T-helper 1 cell treated with Interleukin-12 subunit alpha and Interleukin-12 subunit beta and Interleukin-4 antibody, amounts not matched to agents 30 μg/mL and 1 μg/mL, for 36 hours (primary cell): ENCODE data around the gene ZC3H12A.
"Not testable (repeated sequence)": the region's sequence is repeated elsewhere in the genome, so short reads cannot be mapped to it uniquely, and the experiment has no call there.

ENCODE experiments used
- H3K27ac Mint-ChIP-seq: one replicate; pipeline ENCODE4 v1.8.0; 2021; ENCODE audit warnings: mild to moderate bottlenecking, mixed read lengths
- H3K27me3 Mint-ChIP-seq: one replicate; pipeline ENCODE4 v1.8.0; 2021; ENCODE audit warnings: low read depth, mixed read lengths
- H3K36me3 Mint-ChIP-seq: one replicate; pipeline ENCODE4 v1.8.0; 2021; ENCODE audit warnings: low read depth, mixed read lengths
- H3K4me1 Mint-ChIP-seq: one replicate; pipeline ENCODE4 v1.8.0; 2021; ENCODE audit warnings: low read depth, mixed read lengths
- H3K4me3 Mint-ChIP-seq: one replicate; pipeline ENCODE4 v1.8.0; 2021; ENCODE audit warnings: mild to moderate bottlenecking, moderate library complexity, mixed read lengths
- H3K9me3 Mint-ChIP-seq: one replicate; pipeline ENCODE4 v1.8.0; 2021; ENCODE audit warnings: mixed read lengths

Gene ZC3H12A

DNA sequence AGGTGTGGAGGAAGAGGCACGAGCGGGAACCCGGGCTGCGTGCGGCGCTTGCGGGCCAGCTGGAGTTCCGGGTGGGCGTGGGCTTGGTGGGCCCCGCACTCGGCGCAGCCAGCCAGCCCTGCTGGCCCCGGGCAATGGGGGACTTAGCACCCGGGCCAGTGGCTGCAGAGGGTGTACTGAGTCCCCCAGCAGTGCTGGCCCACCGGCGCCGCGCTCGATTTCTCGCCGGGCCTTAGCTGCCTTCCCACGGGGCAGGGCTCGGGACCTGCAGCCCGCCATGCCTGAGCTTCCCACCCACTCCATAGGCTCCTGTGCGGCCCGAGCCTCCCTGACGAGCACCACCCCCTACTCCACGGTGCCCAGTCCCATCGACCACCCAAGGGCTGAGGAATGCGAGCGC, 43.9 kb downstream of the ZC3H12A start:
- not testable (repeated sequence) for H3K36me3 Mint-ChIP-seq, H3K9me3 Mint-ChIP-seq, H3K27me3 Mint-ChIP-seq, H3K27ac Mint-ChIP-seq, H3K4me3 Mint-ChIP-seq
- peaks cover 27% of the 10 kb centered on the region for H3K4me1 Mint-ChIP-seq

DNA sequence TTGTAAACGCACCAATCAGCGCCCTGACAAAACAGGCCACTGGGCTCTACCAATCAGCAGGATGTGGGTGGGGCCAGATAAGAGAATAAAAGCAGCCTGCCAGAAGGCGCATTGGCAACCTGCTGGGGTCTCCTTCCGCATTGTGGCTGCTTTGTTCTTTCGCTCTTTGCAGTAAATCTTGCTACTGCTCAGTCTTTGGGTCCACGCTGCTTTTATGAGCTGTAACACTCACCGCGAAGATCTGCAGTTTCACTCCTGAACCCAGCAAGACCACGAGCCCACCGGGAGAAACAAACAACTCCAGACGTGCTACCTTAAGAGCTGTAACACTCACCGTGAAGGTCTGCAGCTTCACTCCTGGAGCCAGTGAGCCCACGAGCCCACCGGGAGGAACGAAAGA, 44.5 kb downstream of the ZC3H12A start:
- H3K4me1 Mint-ChIP-seq: peaks cover 21% of the 10 kb centered on the region
- H3K36me3 Mint-ChIP-seq, H3K9me3 Mint-ChIP-seq, H3K27me3 Mint-ChIP-seq: not testable (repeated sequence)
- H3K4me3 Mint-ChIP-seq: peak overlapping the region; percentile 76
- peak overlapping the region; percentile 75 for H3K27ac Mint-ChIP-seq

DNA sequence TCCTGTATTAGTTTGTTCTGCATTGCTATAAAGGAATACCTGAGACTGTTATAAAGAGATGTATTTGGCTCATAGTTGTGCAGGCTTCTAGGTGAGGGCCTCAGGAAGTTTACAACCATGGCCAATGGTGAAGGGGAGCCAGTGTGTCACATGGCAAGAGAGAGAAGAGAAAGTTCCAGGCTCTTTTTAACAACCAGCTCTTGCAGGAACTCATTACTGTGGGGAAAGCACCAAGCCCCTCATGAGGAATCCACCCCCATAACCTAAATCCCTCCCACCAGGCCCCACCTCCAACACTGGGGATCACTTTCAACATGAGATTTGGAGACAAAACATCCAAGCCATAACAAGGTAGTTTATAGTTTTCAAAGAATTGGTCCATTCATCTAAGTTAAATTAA, 45.2 kb downstream of the ZC3H12A start:
- Mint-ChIP-seq H3K4me1 (peaks cover 19% of the 10 kb centered on the region), H3K27ac (peak overlapping the region; percentile 75), H3K9me3 (peaks cover 4% of the 10 kb centered on the region)

DNA sequence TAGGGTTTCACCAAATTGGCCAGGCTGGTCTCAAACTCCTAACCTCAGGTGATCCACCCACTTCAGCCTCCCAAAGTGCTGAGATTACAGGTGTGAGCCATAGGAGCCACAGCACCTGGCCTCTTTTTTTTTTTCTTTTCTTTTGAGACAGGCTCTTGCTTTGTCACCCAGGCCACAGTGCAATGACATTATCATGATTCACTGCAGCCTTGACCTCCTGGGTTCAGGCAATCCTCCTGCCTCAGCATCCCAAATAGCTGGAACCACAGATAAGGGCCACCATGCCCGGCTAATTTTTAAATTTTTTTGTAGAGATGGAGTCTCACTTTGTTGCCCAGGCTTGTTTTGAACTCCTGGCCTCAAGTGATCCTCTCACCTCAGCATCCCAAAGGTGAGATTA, 55.5 kb downstream of the ZC3H12A start:
- H3K27ac Mint-ChIP-seq, H3K36me3 Mint-ChIP-seq, H3K4me3 Mint-ChIP-seq, H3K4me1 Mint-ChIP-seq, H3K27me3 Mint-ChIP-seq, H3K9me3 Mint-ChIP-seq: not testable (repeated sequence)

More for the DNA sequence above, 45.2 kb downstream of the ZC3H12A start:
- no peaks in the 10 kb centered on the region for H3K27me3 Mint-ChIP-seq
- peak overlapping the region; percentile 76 for H3K4me3 Mint-ChIP-seq
- no peaks in the 10 kb centered on the region for H3K36me3 Mint-ChIP-seq

DNA sequence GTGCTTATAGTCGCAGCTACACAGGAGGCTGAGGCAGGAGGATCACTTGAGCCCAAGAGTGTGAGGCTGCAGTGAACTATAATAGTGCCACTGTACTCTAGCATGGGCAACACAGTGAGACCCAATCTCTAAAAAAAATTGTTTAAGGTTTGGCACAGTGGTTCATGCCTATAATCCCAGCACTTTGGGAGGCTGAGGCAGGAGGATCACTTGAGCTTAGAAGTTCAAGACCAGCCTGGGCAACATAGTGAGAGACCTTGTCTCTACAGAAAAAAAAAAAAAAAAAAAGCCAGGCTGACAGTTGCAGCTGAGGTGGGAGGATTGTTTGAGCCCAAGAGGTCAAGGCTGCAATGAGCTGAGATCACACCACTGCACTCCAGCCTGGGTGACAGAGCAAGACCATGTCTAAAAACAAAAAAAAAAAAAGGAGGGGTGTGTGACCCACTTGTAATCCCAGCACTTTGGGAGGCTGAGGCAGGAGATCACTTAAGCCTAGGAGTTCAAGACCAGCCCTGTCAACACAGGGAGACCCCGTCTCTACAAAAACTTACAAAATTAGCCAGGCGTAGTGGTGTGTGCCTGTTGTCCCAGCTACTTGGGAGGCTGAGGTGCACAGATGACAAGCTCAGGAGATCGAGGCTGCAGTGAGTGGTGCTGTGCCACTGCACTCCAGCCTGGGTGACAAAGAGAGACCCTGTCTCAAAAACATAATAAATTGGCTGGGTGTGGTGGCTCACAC, 58.2 kb downstream of the ZC3H12A start:
- H3K4me1 Mint-ChIP-seq, H3K27me3 Mint-ChIP-seq, H3K27ac Mint-ChIP-seq, H3K4me3 Mint-ChIP-seq, H3K9me3 Mint-ChIP-seq: not testable (repeated sequence)
- H3K36me3 Mint-ChIP-seq: peaks cover 20% of the 10 kb centered on the region

DNA sequence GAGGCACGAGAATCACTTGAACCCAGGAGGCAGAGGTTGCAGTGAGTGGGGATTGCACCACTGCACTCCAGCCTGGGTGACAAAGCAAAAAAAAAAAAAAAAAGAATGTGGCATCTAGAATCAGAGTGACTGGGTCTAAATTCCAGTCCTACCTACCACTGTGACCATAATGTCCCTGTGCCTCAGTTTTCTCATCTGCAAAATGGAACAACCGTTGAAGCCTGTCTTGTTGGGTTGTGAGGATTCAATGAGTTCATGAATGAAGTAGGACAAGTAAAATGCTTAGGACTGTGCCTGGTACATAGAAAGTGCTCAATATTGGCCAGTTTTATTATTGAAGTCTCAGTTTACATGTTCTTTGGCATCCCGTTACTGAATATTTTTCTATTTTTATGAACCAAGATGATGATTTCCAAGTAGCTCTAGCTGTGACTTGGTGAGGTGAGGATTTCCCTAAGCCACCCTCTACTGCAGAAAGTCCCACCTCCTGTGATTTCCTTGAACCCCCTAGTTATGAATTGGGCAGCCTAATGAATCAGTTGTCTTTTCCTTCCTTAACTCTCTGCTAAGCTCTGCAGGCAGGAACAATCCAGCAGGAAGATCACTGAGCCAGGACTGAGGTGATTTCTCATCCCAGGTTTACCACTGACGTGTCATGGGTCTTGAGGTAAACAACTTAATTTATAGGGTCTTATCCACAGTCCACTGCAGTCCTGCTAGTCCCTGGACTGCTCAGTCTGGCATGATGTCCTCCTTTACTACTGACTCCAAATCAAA, 59.1 kb downstream of the ZC3H12A start:
- Mint-ChIP-seq H3K4me1 (peaks cover 2% of the 10 kb centered on the region), H3K27me3 (no peaks in the 10 kb centered on the region), H3K4me3 (no peak overlapping the region), H3K27ac (no peak overlapping the region), H3K9me3 (no peaks in the 10 kb centered on the region), H3K36me3 (peaks cover 28% of the 10 kb centered on the region)
